UCSD-AML1 (cell line): Measurements from ENCODE around the gene MSX1.

ENCODE experiments used
- DNase-seq: peaks from one replicate; lab custom pipeline; 2025; ENCODE audit not compliant: unreplicated experiment; lab: John Stamatoyannopoulos, UW

The MSX1 gene

DNA sequence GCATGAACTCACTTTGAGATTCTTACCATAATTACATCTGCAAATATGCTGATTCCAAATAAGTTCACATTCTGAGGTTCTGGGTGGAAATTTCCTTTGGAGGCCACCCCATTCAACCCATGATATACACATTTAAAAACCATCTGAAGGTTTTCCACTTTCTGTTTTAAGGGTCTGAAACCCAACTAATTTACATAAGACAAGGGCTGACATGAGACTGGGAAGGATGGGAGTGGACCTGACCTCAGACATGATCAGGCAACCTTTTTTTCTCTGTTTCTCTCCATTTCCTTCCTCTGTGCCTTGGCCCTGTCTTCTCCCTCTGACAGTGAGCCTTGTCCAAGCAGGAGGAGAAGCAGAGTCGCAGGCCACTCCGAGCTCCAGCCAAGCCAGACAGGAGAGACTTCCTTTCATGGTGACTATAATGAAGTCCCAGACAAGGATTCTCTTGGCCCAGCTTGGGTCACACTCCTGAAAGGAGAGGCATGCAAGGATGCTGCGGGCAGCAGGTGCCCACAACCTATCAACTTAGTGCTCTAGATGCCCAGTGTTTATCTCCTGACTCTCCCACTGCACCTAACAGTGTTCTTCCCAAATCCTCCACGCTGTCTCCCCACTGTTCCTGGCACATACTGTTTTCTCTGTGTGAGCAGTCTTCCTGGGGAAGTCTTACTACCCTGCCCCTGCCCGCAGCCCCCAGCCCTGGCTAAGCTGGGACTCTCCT is 39.9 kb downstream of the MSX1 start:
- DNase-seq, result no peak

DNA sequence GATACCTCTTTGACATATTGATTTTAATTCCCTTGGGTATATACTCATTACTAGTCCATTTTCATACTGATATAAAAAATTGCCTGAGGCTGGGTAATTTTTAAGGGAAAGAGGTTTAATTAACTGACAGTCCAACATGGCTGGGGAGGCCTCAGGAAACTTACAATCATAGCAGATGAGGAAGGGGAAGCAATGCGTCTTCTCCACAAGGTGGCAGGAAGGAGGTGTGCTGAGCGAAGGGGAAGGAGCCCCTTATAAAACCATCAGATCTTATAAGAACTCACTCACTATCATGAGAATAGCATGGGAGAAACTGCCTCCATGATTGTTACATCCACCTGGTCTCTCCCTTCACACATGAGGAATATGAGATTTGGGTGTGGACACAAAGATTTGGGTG is 42.4 kb downstream of the MSX1 start:
- DNase-seq, result no peak

DNA sequence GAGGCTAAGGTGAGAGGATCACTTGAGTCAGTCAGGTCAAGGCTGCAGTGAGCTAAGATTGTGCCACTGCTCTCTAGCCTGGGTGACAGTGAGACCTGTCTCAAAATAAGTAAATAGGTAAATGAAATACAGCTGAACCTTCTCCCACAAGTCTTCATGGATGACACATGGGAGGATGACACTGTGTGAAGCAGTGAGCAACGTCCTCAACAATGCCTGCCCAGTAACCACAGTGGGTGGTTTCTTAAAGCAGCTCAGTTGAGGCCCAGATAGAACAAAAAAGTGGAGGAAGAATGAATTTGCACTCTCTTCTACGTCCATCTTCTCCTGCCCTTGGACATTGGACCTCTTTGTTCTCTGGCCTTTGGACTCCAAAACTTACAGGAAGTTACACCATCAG is 52.7 kb downstream of the MSX1 start:
- DNase-seq, result no peak

DNA sequence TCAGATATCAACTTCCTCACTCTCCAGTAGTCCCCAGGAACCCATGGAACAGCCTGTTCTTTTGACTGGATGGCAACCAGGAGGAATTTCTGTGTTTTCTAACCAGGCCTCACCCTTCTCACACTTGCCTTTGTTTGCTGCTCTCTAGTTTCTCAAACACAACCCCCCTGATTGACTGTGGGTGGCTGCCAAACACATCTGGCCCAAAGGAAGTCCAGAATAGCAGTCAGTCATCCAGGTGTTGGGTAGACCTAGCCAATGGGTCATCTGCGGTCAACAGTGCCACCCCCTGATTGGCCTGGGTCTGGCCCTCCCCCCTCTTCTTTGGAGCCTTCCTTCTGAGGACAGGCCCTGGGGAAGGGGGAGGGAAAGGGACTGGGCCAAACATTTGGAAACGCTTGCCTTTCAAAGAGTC is 53.7 kb downstream of the MSX1 start:
- no peak for DNase-seq
